ENCODE measurements around the gene NOB1.

NOB1 gene

GRCh38 chr16:69717066-69717465 is 37.7 kb downstream of the NOB1 start:
- TF ChIP-seq REST (IDR thresholded peaks at IDR 0.05; ENCODE audit: insufficient read depth in 1 of 2, low read depth in 2 of 2, low read length in 2 of 2) (no peak), SIN3A (IDR thresholded peaks at IDR 0.05; ENCODE audit: borderline replicate concordance, insufficient read depth, low read length) (no peak), FOXP2 (optimal IDR thresholded peaks at IDR 0.05; ENCODE audit: borderline replicate concordance, extremely low read depth, extremely low read length, insufficient read depth) (no peak), POLR2AphosphoS5 (IDR thresholded peaks at IDR 0.05; ENCODE audit: low read depth, low read length) (no peak), TAF1 (IDR thresholded peaks at IDR 0.05; ENCODE audit: borderline replicate concordance, insufficient read depth, low read length) (no peak)

- TF ChIP-seq TAF1 (IDR thresholded peaks at IDR 0.05; ENCODE audit: borderline replicate concordance, insufficient read depth, low read length) (no peak), FOXP2 (optimal IDR thresholded peaks at IDR 0.05; ENCODE audit: borderline replicate concordance, extremely low read depth, extremely low read length, insufficient read depth) (no peak), REST (IDR thresholded peaks at IDR 0.05; ENCODE audit: insufficient read depth in 1 of 2, low read depth in 2 of 2, low read length in 2 of 2) (no peak), POLR2AphosphoS5 (IDR thresholded peaks at IDR 0.05; ENCODE audit: low read depth, low read length) (no peak), SIN3A (IDR thresholded peaks at IDR 0.05; ENCODE audit: borderline replicate concordance, insufficient read depth, low read length) (no peak)
Measured at GRCh38 chr16:69712914-69713581, 41.7 kb downstream of the NOB1 start.

- TF ChIP-seq SIN3A (IDR thresholded peaks at IDR 0.05; ENCODE audit: borderline replicate concordance, insufficient read depth, low read length) = no peak
- no peak for TF ChIP-seq TAF1 (IDR thresholded peaks at IDR 0.05; ENCODE audit: borderline replicate concordance, insufficient read depth, low read length)
- TF ChIP-seq FOXP2 (optimal IDR thresholded peaks at IDR 0.05; ENCODE audit: borderline replicate concordance, extremely low read depth, extremely low read length, insufficient read depth) = no peak
- TF ChIP-seq REST (IDR thresholded peaks at IDR 0.05; ENCODE audit: insufficient read depth in 1 of 2, low read depth in 2 of 2, low read length in 2 of 2) = no peak
- no peak for TF ChIP-seq POLR2AphosphoS5 (IDR thresholded peaks at IDR 0.05; ENCODE audit: low read depth, low read length)
Measured at GRCh38 chr16:69712277-69712676, 42.4 kb downstream of the NOB1 start.

- TF ChIP-seq REST (IDR thresholded peaks at IDR 0.05; ENCODE audit: insufficient read depth in 1 of 2, low read depth in 2 of 2, low read length in 2 of 2) (no peak), POLR2AphosphoS5 (IDR thresholded peaks at IDR 0.05; ENCODE audit: low read depth, low read length) (no peak), FOXP2 (optimal IDR thresholded peaks at IDR 0.05; ENCODE audit: borderline replicate concordance, extremely low read depth, extremely low read length, insufficient read depth) (no peak), SIN3A (IDR thresholded peaks at IDR 0.05; ENCODE audit: borderline replicate concordance, insufficient read depth, low read length) (no peak), TAF1 (IDR thresholded peaks at IDR 0.05; ENCODE audit: borderline replicate concordance, insufficient read depth, low read length) (no peak)
Measured at GRCh38 chr16:69711115-69711740, 43.5 kb downstream of the NOB1 start.
